ENCODE measurements around the gene SDC3.

GRCh38 chr1:30880678-30881318 lies 27.8 kb downstream of the SDC3 start:
- TF ChIP-seq TAF1 (IDR thresholded peaks at IDR 0.05; ENCODE audit: borderline replicate concordance, insufficient read depth, low read length) (no peak), SIN3A (IDR thresholded peaks at IDR 0.05; ENCODE audit: borderline replicate concordance, insufficient read depth, low read length) (no peak)

Data from PFSK-1 (cell line).